AG10803 (cell line): ENCODE measurements around the gene UNC5B.

Experiments
- DNase-seq: peaks from one replicate; pipeline ENCODE4 v3.0.0; 2010; ENCODE audit warnings: low read depth
- H3K4me3 ChIP-seq: 2 replicates; pipeline ENCODE4 v1.5.1; 2011; ENCODE audit warnings: mild to moderate bottlenecking, low read length, control low read depth
- CTCF ChIP-seq: conservative IDR thresholded peaks from 2 replicates; pipeline ENCODE4 v1.5.1; 2011; ENCODE audit warnings: mild to moderate bottlenecking, low read length, control low read depth, inconsistent platforms

UNC5B gene

GRCh38 chr10:71302451-71302850 lies 90.1 kb downstream of the UNC5B start:
- no peak overlapping the region for H3K4me3 ChIP-seq
- TF ChIP-seq CTCF = no peak
- no peak for DNase-seq

- peak; percentile 54 for TF ChIP-seq CTCF
- H3K4me3 ChIP-seq = no peak overlapping the region
- peak; percentile 56 for DNase-seq
These were observed 90.7 kb downstream of the UNC5B start for GRCh38 chr10:71302874-71303568.

GRCh38 chr10:71303569-71303907 lies 91.2 kb downstream of the UNC5B start:
- no peak for TF ChIP-seq CTCF
- no peak for DNase-seq

GRCh38 chr10:71304914-71305313 lies 92.5 kb downstream of the UNC5B start:
- no peak for DNase-seq
- H3K4me3 ChIP-seq = no peak overlapping the region
- TF ChIP-seq CTCF = no peak

More at GRCh38 chr10:71303569-71303907, 91.2 kb downstream of the UNC5B start:
- no peak overlapping the region for H3K4me3 ChIP-seq

GRCh38 chr10:71306979-71307378 lies 94.6 kb downstream of the UNC5B start:
- no peak overlapping the region for H3K4me3 ChIP-seq
- DNase-seq = no peak
- no peak for TF ChIP-seq CTCF

GRCh38 chr10:71307469-71308085 lies 95.2 kb downstream of the UNC5B start:
- no peak for DNase-seq
- H3K4me3 ChIP-seq = no peak overlapping the region
- TF ChIP-seq CTCF = no peak

- no peak overlapping the region for H3K4me3 ChIP-seq
- DNase-seq = no peak
- no peak for TF ChIP-seq CTCF
These were observed 95.9 kb downstream of the UNC5B start for GRCh38 chr10:71308244-71308643.
